HG02970 (cell line): ENCODE results near the gene CHD9NB.

ENCODE experiments used
- ATAC-seq: cut with Tn5 transposase; IDR thresholded peaks from one replicate; pipeline ENCODE4 v1.9.1; 2021; ENCODE audit warnings: mild to moderate bottlenecking, moderate library complexity, moderate number of reproducible peaks; ENCODE audit not compliant: unreplicated experiment, low FRiP score

CHD9NB gene

DNA sequence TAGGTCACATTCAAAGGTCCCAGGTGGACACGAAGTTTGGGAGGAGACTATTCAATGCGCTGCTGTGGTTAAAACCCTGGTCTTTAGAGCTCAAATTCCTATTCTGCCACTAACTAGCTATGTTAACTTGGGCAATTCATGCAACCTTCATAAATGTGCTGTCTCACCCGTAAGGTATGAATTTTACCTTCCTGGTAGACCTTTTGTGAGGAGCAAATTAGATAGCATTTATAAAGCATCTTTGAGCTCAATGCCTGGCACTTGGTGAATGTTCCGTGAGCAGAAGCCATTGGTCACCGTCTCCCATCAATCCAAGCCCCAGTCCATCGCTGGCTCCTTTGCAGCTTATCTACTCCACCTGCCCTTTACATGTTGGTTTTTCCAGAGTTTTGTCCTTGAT lies 16.6 kb downstream of the CHD9NB start:
- ATAC-seq, result no peak

DNA sequence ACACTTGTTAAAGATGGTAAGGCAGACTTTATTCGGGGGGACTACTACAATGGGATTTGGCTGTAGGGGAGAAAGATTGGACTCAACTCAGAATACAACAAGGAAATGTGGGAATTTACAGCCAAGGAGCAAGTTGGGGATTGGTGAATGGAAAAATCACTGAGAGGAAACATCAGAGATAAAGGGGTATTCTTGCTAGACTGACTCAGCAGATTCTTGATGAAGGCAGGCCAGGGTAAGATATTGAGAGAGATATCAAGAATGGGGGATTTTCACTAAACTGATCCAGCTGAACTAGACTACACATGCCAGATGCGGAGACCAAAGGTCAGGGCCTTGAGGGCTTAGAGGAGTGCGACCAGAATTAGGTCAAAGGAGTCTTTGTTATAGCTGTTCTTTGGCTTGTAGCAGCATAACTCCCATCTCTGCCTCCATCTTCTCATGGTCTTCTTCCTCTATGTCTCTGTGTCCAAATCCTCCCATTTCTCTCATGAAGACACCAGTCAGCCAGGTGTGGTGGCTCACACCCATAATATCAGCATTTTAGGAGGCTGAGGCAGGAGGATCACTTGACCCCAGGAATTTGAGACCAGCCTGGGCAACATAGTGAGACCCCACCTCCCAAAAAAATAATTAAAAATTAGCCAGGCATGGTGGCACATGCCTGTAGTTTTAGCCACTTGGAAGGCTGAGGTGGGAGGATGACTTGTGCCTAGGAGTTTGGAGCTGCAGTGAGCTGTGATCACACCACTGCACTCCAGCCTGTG lies 17.3 kb downstream of the CHD9NB start:
- no peak for ATAC-seq

DNA sequence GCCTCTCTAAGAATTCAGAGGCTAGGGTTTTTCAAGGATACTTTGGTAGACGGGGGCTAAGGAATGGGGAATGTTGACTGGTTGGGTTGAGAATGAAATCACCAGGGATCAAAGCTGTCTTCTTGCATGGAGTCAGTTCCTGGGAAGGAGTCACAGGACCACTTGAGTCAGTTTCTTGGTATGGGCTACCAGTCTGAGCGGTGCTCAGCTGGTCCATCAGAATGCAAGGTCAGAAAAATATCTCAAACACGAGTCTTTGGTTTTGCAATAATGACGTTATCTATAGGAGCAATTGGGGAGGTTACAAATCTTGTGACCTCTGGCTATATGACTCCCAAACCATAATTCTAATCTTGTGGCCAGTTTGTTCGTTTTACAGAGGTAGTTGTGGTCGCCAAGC lies 18.4 kb downstream of the CHD9NB start:
- ATAC-seq, result no peak

DNA sequence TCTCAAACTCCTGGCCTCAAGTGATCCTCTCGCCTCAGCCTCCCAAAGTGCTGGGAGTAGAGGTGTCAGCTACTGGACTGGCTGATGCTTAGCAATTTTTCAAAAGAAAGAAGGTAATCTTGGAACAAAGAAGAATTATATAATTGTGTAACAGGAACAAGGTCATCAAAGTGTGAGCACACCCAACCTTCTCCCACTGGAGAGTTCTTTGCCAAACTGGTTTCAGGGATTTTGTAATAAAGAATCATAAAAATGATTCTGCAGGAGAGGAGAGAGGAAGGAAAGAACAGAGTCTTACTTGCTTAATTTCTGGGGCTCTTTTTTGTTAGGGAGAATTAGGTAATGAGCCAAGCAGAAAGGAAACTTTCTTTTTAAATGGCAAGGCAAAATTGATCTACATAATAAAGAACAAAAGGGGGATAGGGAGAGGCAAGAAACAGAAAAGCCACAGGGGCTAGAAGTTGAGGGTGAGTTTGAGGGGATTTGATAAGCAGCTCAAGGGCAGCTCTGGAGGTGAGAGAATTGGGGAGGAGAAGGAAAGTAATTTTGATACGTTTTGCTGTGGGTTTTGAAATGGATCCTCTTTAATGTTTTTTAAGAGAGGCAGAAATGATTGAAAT lies 21.3 kb downstream of the CHD9NB start:
- ATAC-seq, result no peak

DNA sequence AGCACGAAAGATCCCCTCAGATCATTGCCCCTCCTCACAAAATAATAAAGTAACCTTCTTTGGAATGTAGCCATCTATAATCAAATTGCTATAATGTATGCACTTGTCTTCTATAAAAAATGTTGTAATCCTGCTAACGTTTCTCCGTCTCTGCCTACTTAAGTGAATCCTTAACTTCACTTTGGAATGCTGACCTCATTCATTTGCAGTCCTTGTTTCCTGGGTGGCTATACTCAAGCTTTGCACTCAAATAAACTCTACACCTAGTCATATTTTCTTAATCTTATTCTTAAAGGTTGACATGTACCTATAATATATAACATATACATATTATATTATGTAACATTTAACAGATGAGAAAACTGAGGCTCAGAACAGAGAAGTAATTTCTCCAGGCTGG lies 22.7 kb downstream of the CHD9NB start:
- ATAC-seq, result no peak

DNA sequence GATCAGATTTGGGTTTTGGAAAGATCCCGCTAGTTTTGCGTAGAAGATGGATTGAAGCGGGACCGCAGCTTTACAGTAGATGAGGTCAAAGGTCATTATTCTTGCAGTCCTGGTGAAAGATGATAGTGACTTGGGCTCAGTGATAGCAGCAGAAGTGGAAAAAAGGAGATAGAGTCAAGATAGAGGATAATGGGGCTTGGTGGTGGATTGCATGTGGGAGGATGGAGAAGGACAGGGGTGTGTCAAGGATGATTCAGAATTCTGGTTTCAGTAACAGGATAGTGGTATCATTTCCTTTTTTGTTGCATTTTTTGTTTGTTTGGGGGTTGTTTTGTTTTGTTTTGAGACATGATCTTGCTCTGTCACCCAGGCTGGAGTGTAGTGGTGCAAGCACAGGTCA lies 28.7 kb downstream of the CHD9NB start:
- ATAC-seq, result no peak

DNA sequence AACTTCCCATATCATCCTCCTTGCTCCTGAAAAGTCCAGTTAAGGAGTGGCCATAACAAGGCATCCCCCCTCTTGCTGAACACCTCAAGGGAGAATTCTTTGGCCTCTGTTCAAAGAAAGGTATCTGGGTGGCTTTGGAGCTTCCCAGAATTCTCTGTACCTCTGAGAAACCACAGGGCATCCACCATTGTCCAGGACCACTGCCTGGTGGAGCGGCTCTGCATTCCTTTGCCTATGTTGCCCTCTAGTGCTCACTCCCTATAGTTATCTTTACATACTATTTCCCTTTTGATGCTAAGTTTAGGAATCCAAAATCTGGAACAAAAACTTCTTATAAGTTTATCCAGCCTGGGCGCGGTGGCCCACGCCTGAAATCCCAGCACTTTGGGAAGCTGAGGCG lies 30.3 kb downstream of the CHD9NB start:
- ATAC-seq, result no peak

DNA sequence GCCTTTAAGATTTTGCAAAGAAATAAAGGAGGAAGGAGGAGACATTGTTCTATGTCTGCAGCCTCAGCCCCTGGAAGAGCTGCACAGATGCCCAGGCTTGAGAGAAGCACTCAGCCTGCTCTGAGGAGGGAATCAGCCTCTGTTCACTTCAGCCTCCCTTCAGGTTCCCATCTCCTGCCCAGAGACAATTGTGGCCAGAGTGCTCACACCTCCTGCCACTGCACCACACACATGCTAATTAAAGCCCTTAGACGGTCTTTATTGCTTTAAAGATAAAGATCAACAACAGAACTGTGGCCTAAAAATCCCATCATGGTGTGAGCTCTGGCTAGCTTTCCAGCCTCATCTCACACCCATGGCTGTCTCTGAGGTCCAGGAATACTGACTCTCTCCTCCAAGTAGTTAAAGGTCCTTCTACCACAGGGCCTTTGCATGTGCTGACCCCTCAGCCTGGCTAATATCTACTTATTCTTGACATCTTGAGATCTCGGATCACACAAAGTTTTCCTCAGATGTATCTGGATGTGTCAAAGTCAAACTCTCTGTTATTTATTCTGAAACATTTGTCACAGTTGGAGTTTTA lies 33.8 kb downstream of the CHD9NB start:
- no peak for ATAC-seq

DNA sequence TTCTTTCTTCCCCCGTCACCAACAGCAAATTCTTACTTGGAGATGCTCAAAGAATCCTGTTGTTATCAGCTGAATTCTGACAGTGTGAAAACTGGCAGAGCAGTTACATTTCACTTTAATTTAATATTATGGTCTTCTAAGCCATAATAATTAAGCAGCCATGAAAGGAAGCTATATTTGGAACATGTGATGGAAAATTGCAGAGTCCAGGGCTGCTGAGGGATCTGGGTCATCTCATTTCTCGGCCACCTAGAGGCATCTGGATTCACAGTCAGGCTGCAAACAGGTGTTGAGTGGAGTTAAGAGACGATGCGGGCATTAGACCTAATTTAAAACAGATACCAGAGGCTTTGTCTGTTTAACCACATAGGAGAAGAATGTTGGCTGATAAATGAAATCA lies 38.4 kb downstream of the CHD9NB start:
- no peak for ATAC-seq

DNA sequence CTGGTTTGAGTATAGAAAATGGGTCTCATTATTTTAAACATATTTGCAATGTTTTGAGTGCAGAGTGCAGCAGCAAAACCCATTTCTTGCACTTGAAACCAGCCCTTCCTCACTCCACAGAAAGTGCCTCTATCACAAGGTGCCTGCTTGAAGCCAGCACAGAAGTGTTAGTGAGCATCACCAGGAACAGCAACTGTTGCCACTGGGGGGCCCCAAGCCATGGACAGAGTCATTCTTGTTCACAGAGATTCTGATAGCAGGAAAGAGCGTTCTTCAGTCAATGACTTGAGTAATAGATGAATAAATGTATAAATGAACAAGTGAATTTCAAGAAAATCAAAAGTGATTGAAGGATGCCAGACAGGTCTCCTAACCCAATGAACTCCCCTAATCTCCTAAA lies 45.6 kb downstream of the CHD9NB start:
- no peak for ATAC-seq

DNA sequence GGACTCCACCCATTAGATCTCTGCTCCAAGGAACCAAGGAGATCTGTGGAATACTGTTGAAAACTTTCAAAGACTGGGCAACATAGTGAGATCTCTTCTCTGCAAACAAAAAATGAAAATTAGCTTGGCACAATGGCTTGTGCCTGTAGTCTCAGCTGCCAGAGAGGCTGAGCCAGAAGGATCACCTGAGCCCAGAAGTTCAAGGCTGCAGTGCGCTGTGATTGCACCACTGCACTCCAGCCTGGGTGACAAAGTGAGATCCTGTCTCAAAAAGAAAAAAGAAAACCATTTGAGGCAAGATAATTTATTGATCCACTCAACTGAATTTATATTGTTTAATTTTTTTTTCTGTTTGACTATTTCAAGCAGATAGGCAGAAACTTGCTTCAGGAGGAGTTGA lies 54.8 kb downstream of the CHD9NB start:
- no peak for ATAC-seq

DNA sequence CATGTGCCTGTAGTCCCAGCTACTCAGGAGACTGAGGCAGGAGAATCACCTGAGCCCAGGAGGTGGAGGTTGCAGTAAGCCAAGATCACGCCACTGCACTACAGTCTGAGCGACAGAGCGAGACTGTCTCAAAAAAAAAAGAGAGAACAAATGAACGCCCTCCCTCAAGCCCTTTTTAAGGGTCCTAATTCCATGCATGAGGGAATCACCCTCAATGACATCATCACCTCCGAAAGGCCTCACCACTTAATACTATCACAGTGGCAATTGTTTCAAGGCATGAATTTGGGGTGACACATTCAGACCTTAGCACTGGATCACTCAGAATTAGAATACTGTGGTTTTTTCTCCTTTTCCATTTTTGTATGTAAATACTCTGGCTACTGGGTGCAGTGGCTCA lies 57.8 kb downstream of the CHD9NB start:
- ATAC-seq, result no peak

DNA sequence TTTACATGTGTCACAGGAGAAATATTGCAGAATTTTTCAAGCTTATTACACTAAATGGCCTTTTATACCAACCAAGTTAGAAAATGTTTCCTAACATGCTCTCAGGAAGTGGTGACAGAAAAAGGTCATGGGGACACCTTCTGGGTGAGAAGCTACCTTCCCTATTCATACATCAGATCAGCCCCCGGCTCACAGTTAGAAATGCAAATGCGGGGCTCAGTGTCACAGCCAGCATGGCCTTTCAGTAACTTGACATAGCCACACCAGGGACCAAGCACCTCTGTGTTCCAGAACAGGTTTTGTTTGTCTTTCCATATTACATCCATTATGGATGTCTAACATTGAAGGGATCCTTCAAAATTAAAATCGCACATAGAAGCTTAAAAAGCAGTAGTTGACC lies 59.5 kb downstream of the CHD9NB start:
- ATAC-seq, result no peak

DNA sequence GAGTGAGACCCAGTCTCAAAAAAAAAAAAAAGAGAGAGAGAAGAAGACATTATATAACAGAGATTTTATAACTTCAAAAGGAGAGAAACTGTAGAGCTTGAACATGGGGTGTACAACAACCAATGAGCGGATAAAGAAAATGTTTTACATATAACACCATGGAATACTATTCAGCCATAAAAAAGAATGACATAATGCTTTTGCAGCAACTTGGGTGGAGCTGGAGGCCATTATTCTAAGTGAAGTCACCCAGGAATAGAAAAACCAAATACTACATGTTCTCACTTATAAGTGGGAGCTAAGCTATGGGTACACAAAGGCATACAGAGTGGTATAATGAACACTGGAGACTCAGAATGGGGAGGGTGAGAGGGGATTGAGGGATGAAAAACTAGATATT lies 61.1 kb downstream of the CHD9NB start:
- no peak for ATAC-seq
